CD4-positive, alpha-beta memory T cell (primary cell): ENCODE results near the gene TH. TPM values are rescaled to one million over a fixed set of nuclear protein-coding genes. Genes with fewer than 3 reads are reported as not detected.

Experiments used
- CTCF ChIA-PET: fragments of 350-600 bp; sonication (Branson Sonifier 250); formaldehyde crosslinking; loops from one replicate; lab custom pipeline; 2021; ENCODE audit warnings: inconsistent platforms; ENCODE audit not compliant: partially characterized antibody; lab: Charles Lee
- POLR2A ChIA-PET: fragments of 350-600 bp; sonication (Branson Sonifier 250); formaldehyde crosslinking; loops from one replicate; lab custom pipeline; 2021; ENCODE audit not compliant: partially characterized antibody; lab: Charles Lee
- DNase-seq, 5 donors: peaks; one replicate each; pipeline versions ENCODE4 v3.0.0 to v3.0.0-alpha.2; 2020 to 2022; ENCODE audit warnings: mixed read lengths in 1 of 5
- H3K27ac ChIP-seq: one replicate; pipeline ENCODE4 v1.7.0; 2013; ENCODE audit warnings: low read depth, low read length
- H3K27me3 ChIP-seq: 2 replicates; pipeline ENCODE4 v1.7.0; 2013; ENCODE audit warnings: mild to moderate bottlenecking, low read length, moderate library complexity; ENCODE audit not compliant: insufficient read depth
- H3K36me3 ChIP-seq: 2 replicates; pipeline ENCODE4 v1.7.0; 2013; ENCODE audit warnings: mild to moderate bottlenecking, low read length, moderate library complexity; ENCODE audit not compliant: insufficient read depth
- H3K4me1 ChIP-seq: 2 replicates; pipeline ENCODE4 v1.7.0; 2013; ENCODE audit warnings: mild to moderate bottlenecking, low read length, moderate library complexity; ENCODE audit not compliant: insufficient read depth
- H3K4me3 ChIP-seq, 2 donors: one replicate each; pipeline ENCODE4 v1.7.0; 2013; ENCODE audit warnings: low read length in 2 of 2, mild to moderate bottlenecking in 1 of 2
- H3K9me3 ChIP-seq, 2 donors: one replicate each; pipeline ENCODE4 v1.7.0; 2013; ENCODE audit warnings: low read length in 2 of 2, control low read depth in 1 of 2; ENCODE audit not compliant: control insufficient read depth in 1 of 2
- H3K27ac Mint-ChIP-seq, 7 donors: one replicate each; pipeline ENCODE4 v1.8.0; 2020 to 2021; ENCODE audit warnings: mixed read lengths in 7 of 7, mild to moderate bottlenecking in 6 of 7, inconsistent platforms in 3 of 7, moderate library complexity in 3 of 7
- H3K27me3 Mint-ChIP-seq, 2 donors: one replicate each; pipeline ENCODE4 v1.8.0; 2020 to 2021; ENCODE audit warnings: mixed read lengths in 2 of 2
- H3K36me3 Mint-ChIP-seq, 2 donors: one replicate each; pipeline ENCODE4 v1.8.0; 2020 to 2021; ENCODE audit warnings: mixed read lengths in 2 of 2, inconsistent platforms in 1 of 2, mild to moderate bottlenecking in 1 of 2
- H3K4me1 Mint-ChIP-seq, 4 donors: one replicate each; pipeline ENCODE4 v1.8.0; 2020 to 2021; ENCODE audit warnings: mixed read lengths in 4 of 4, mild to moderate bottlenecking in 1 of 4
- H3K4me3 Mint-ChIP-seq, 8 donors: one replicate each; pipeline ENCODE4 v1.8.0; 2020 to 2021; ENCODE audit warnings: mixed read lengths in 8 of 8, mild to moderate bottlenecking in 7 of 8, moderate library complexity in 6 of 8, inconsistent platforms in 3 of 8
- H3K9me3 Mint-ChIP-seq, 8 donors: one replicate each; pipeline ENCODE4 v1.8.0; 2020 to 2021; ENCODE audit warnings: mixed read lengths in 8 of 8, mild to moderate bottlenecking in 5 of 8, inconsistent platforms in 3 of 8, moderate library complexity in 1 of 8
- intact Hi-C: fragments of 100-400 bp; cut with micrococcal nuclease; formaldehyde crosslinking; loops from one replicate; pipeline ENCODE4 v1.15.1; 2023
- polyA plus RNA-seq, 2 donors: library from polyadenylated mRNA; unstranded; fragments of 300-500 nt; fragmentation: Illumina TruSeq; gene quantifications; one replicate each; pipeline ENCODE4 v1.2.3, GENCODE V29; 2021
- total RNA-seq, 2 experiments: library from RNA; stranded (reverse); gene quantifications; one replicate each; pipeline ENCODE4 v1.2.3, GENCODE V29; 2021

Gene TH
- total and polyA plus RNA-seq, 4 experiments from 2014 or later = not detected

- H3K36me3 ChIP-seq = no peaks in the 10 kb centered on the region
- Mint-ChIP-seq H3K9me3 (peaks cover 0 to 6% (median 0%) of the 10 kb centered on the region in 8 donors), H3K36me3 (no peaks in the 10 kb centered on the region), H3K4me1 (peaks cover 0 to 10% (median 2%) of the 10 kb centered on the region in 4 donors), H3K27me3 (peaks cover 38 to 52% of the 10 kb centered on the region in 2 donors), H3K27ac (no peak overlapping the region), H3K4me3 (peak overlapping the region in 4 of 8 donors; percentile 25 to 54 (median 40))
- H3K4me1 ChIP-seq = peaks cover 15% of the 10 kb centered on the region
- POLR2A ChIA-PET = no interaction called here
- peaks cover 25% of the 10 kb centered on the region for H3K27me3 ChIP-seq
- intact Hi-C loops = no loop called here
- DNase-seq = no peak
- no peak overlapping the region for H3K4me3 ChIP-seq
- H3K27ac ChIP-seq = no peak overlapping the region
- H3K9me3 ChIP-seq = no peaks in the 10 kb centered on the region
- CTCF ChIA-PET = interaction anchor here (0.6 to 1.4 kb wide), 2 partner anchors 104 to 106 kb away, joined by 3 to 4 read pairs; no protein-coding TSS in a partner anchor
Measured at GRCh38 chr11:2143799-2144543, 27.6 kb downstream of the TH start.

GRCh38 chr11:2143477-2143798 lies 28.2 kb downstream of the TH start:
- H3K4me1 ChIP-seq = peaks cover 15% of the 10 kb centered on the region
- H3K9me3 ChIP-seq = no peaks in the 10 kb centered on the region
- Mint-ChIP-seq H3K36me3 (no peaks in the 10 kb centered on the region), H3K4me3 (peak overlapping the region in 4 of 8 donors; percentile 25 to 54 (median 40)), H3K27me3 (peaks cover 38 to 49% of the 10 kb centered on the region in 2 donors), H3K27ac (no peak overlapping the region), H3K4me1 (peaks cover 0 to 11% (median 2%) of the 10 kb centered on the region in 4 donors), H3K9me3 (peaks cover 0 to 6% (median 0%) of the 10 kb centered on the region in 8 donors)
- POLR2A ChIA-PET = no interaction called here
- no peaks in the 10 kb centered on the region for H3K36me3 ChIP-seq
- DNase-seq = no peak
- H3K27ac ChIP-seq = no peak overlapping the region
- intact Hi-C loops = no loop called here
- peaks cover 25% of the 10 kb centered on the region for H3K27me3 ChIP-seq
- H3K4me3 ChIP-seq = no peak overlapping the region
- CTCF ChIA-PET = interaction anchor here (0.6 to 1.4 kb wide), 2 partner anchors 104 to 106 kb away, joined by 3 to 4 read pairs; no protein-coding TSS in a partner anchor

GRCh38 chr11:2142762-2143202 lies 28.8 kb downstream of the TH start:
- Histone ChIP-seq H3K36me3 (no peaks in the 10 kb centered on the region), H3K4me3 (no peak overlapping the region), H3K9me3 (no peaks in the 10 kb centered on the region), H3K27ac (no peak overlapping the region), H3K4me1 (peaks cover 16% of the 10 kb centered on the region), H3K27me3 (peaks cover 25% of the 10 kb centered on the region)
- Mint-ChIP-seq H3K4me3 (peak overlapping the region in 1 of 8 donors; percentile 57), H3K27me3 (peaks cover 40 to 47% of the 10 kb centered on the region in 2 donors), H3K27ac (no peak overlapping the region), H3K36me3 (no peaks in the 10 kb centered on the region), H3K4me1 (peaks cover 0 to 14% (median 4%) of the 10 kb centered on the region in 4 donors), H3K9me3 (peaks cover 0 to 6% (median 0%) of the 10 kb centered on the region in 8 donors)
- DNase-seq = no peak
- CTCF ChIA-PET = no interaction called here
- intact Hi-C loops = no loop called here
- POLR2A ChIA-PET = no interaction called here

GRCh38 chr11:2142300-2142759 lies 29.3 kb downstream of the TH start:
- Mint-ChIP-seq H3K27me3 (peaks cover 43 to 47% of the 10 kb centered on the region in 2 donors), H3K9me3 (peaks cover 0 to 6% (median 0%) of the 10 kb centered on the region in 8 donors), H3K27ac (no peak overlapping the region), H3K4me1 (peaks cover 0 to 14% (median 4%) of the 10 kb centered on the region in 4 donors), H3K4me3 (peak overlapping the region in 1 of 8 donors; percentile 57), H3K36me3 (no peaks in the 10 kb centered on the region)
- intact Hi-C loops = no loop called here
- DNase-seq = no peak
- CTCF ChIA-PET = interaction anchor here (1.0 kb wide), 2 partner anchors 9 to 10 kb away, joined by 3 to 4 read pairs; no protein-coding TSS in a partner anchor
- Histone ChIP-seq H3K27me3 (peaks cover 25% of the 10 kb centered on the region), H3K27ac (no peak overlapping the region), H3K4me3 (no peak overlapping the region), H3K36me3 (no peaks in the 10 kb centered on the region), H3K4me1 (peaks cover 20% of the 10 kb centered on the region), H3K9me3 (no peaks in the 10 kb centered on the region)
- POLR2A ChIA-PET = no interaction called here

- ChIA-PET POLR2A (no interaction called here), CTCF (interaction anchor here (1.0 to 1.3 kb wide), 3 partner anchors 10 to 66 kb away, joined by 3 to 4 read pairs (median 3); no protein-coding TSS in a partner anchor)
- Mint-ChIP-seq H3K4me1 (peaks cover 0 to 24% (median 5%) of the 10 kb centered on the region in 4 donors), H3K36me3 (no peaks in the 10 kb centered on the region), H3K9me3 (peaks cover 0 to 6% (median 0%) of the 10 kb centered on the region in 8 donors), H3K27ac (peak overlapping the region in 1 of 7 donors; percentile 13), H3K4me3 (peak overlapping the region in 4 of 8 donors; percentile 14 to 33 (median 20)), H3K27me3 (peaks cover 43% of the 10 kb centered on the region in 2 donors)
- intact Hi-C loops = no loop called here
- peaks cover 22% of the 10 kb centered on the region for H3K4me1 ChIP-seq
- peaks cover 32% of the 10 kb centered on the region for H3K27me3 ChIP-seq
- H3K36me3 ChIP-seq = no peaks in the 10 kb centered on the region
- H3K4me3 ChIP-seq = no peak overlapping the region
- no peak overlapping the region for H3K27ac ChIP-seq
- no peak for DNase-seq
- H3K9me3 ChIP-seq = no peaks in the 10 kb centered on the region
Measured at GRCh38 chr11:2140411-2141400, 30.9 kb downstream of the TH start.

GRCh38 chr11:2139621-2140337 lies 31.8 kb downstream of the TH start:
- POLR2A ChIA-PET = no interaction called here
- H3K4me3 Mint-ChIP-seq = peak overlapping the region in 3 of 8 donors; percentile 26 to 52 (median 35)
- CTCF ChIA-PET = interaction anchor here (1.3 kb wide), 1 partner anchor 65 kb away, joined by 3 read pairs; no protein-coding TSS in a partner anchor

More at GRCh38 chr11:2139621-2140337, 31.8 kb downstream of the TH start:
- no peak overlapping the region for H3K4me3 ChIP-seq
- peaks cover 27% of the 10 kb centered on the region for H3K27me3 ChIP-seq
- H3K27ac ChIP-seq = no peak overlapping the region
- peaks cover 0 to 6% (median 0%) of the 10 kb centered on the region in 8 donors for H3K9me3 Mint-ChIP-seq
- peaks cover 0 to 25% (median 5%) of the 10 kb centered on the region in 4 donors for H3K4me1 Mint-ChIP-seq
- H3K27ac Mint-ChIP-seq = no peak overlapping the region
- H3K27me3 Mint-ChIP-seq = peaks cover 38 to 41% of the 10 kb centered on the region in 2 donors
- H3K36me3 Mint-ChIP-seq = no peaks in the 10 kb centered on the region
- H3K9me3 ChIP-seq = no peaks in the 10 kb centered on the region
- intact Hi-C loops = no loop called here
- no peak for DNase-seq
- no peaks in the 10 kb centered on the region for H3K36me3 ChIP-seq
- H3K4me1 ChIP-seq = peaks cover 22% of the 10 kb centered on the region
